Left colon (tissue), 2 donors: ENCODE data around the gene RPUSD2. TPM values are rescaled to one million over a fixed set of nuclear protein-coding genes. Genes with fewer than 3 reads are reported as not detected.

Experiments used
- ATAC-seq: fragments of 200-7000 bp; cut with Tn5 transposase; one replicate; pipeline ENCODE4 v1.9.1; 2020; ENCODE audit warnings: mild to moderate bottlenecking, moderate library complexity
- DNase-seq, 2 donors: peaks; one replicate each; pipeline ENCODE4 v3.0.0-alpha.2; 2020
- intact Hi-C, 2 donors: fragments of 100-400 bp; cut with DNase I in 1 of 2; cut with micrococcal nuclease in 1 of 2; formaldehyde crosslinking; loops; one replicate each; pipeline versions ENCODE4 v1.11.2 to v1.14.0; 2022; cut with DNase I, micrococcal nuclease
- long read RNA-seq: library from polyadenylated mRNA; unstranded; transcript quantifications from one replicate; pipeline ENCODE4 v2.0.0, GENCODE V29; 2021
- total RNA-seq, 2 donors: library from RNA; stranded (reverse); fragmentation: NEBNext Ultra II Directional; extraction: Animal tissue kit (Norgen Biotek cat#: 25700); gene quantifications; one replicate each; pipeline ENCODE4 v1.2.1, GENCODE V29; 2021
- donor health status: DM: no; HTN: no; CAD: no.
- donor health status: DM: yes; HTN: yes; CAD: no.

The RPUSD2 gene
- 1 to 10 TPM; 9.0 to 9.9 TPM for total RNA-seq
- long read RNA-seq, transcript RPUSD2-201 (3 exons, 2,358 nt) = major isoform, 28 of 35 reads
- long read RNA-seq, partial matches to known transcripts = 3 of 35 reads
- long read RNA-seq, other reads (novel, unspliced or antisense) = 1 of 35 reads

- DNase-seq (peak; percentile 93 to 95), ATAC-seq (peak; percentile 70)
- intact Hi-C loops = no loop called here
These were observed at the start of gene RPUSD2 for GRCh38 chr15:40569129-40569953. TSS of gene RPUSD2 (plus strand) at chr15:40569299. CDS start at chr15:40569338, 39 bp downstream.

- ATAC-seq (no peak), DNase-seq (no peak)
- intact Hi-C loops = no loop called here
These were observed 45.5 kb upstream of the RPUSD2 start for GRCh38 chr15:40523611-40524010.

- DNase-seq (no peak), ATAC-seq (no peak)
- intact Hi-C loops = no loop called here
These were observed 43.2 kb upstream of the RPUSD2 start for GRCh38 chr15:40525855-40526254.

- ATAC-seq = no peak
- intact Hi-C loops = no loop called here
These were observed 40.3 kb upstream of the RPUSD2 start for GRCh38 chr15:40528801-40529200.

GRCh38 chr15:40533763-40534364 lies 35.2 kb upstream of the RPUSD2 start:
- intact Hi-C loops = no loop called here
- no peak for ATAC-seq
- no peak for DNase-seq

More at GRCh38 chr15:40528801-40529200, 40.3 kb upstream of the RPUSD2 start:
- DNase-seq = no peak

- DNase-seq (no peak), ATAC-seq (no peak)
- intact Hi-C loops = no loop called here
These were observed 34.7 kb upstream of the RPUSD2 start for GRCh38 chr15:40534371-40534770.

- no peak for ATAC-seq
- no peak for DNase-seq
- intact Hi-C loops = no loop called here
These were observed 32.6 kb upstream of the RPUSD2 start for GRCh38 chr15:40536501-40536900.

GRCh38 chr15:40538976-40539375 lies 30.1 kb upstream of the RPUSD2 start:
- ATAC-seq = no peak
- intact Hi-C loops = no loop called here
- DNase-seq = no peak

GRCh38 chr15:40543082-40543481 lies 26.0 kb upstream of the RPUSD2 start:
- DNase-seq (no peak), ATAC-seq (peak; percentile 77)
- intact Hi-C loops = no loop called here

- DNase-seq (no peak), ATAC-seq (peak; percentile 67)
- intact Hi-C loops = no loop called here
These were observed 25.3 kb upstream of the RPUSD2 start for GRCh38 chr15:40543631-40544294.

GRCh38 chr15:40545457-40545856 lies 23.6 kb upstream of the RPUSD2 start:
- intact Hi-C loops = no loop called here
- ATAC-seq (no peak), DNase-seq (no peak)

- no peak for DNase-seq
- intact Hi-C loops = no loop called here
- no peak for ATAC-seq
These were observed 20.5 kb upstream of the RPUSD2 start for GRCh38 chr15:40548610-40549009.

GRCh38 chr15:40549894-40550293 lies 19.2 kb upstream of the RPUSD2 start:
- intact Hi-C loops = no loop called here
- peak; percentile 75 for ATAC-seq
- peak in 1 of 2 donors; percentile 30 for DNase-seq

GRCh38 chr15:40550341-40551037 lies 18.6 kb upstream of the RPUSD2 start:
- ATAC-seq (peak; percentile 61), DNase-seq (no peak)
- intact Hi-C loops = no loop called here

GRCh38 chr15:40554161-40554525 lies 15.0 kb upstream of the RPUSD2 start:
- ATAC-seq (no peak), DNase-seq (no peak)
- intact Hi-C loops = no loop called here

GRCh38 chr15:40555876-40556275 lies 13.2 kb upstream of the RPUSD2 start:
- no peak for DNase-seq
- intact Hi-C loops = no loop called here
- no peak for ATAC-seq

GRCh38 chr15:40558952-40559742 lies 10.0 kb upstream of the RPUSD2 start:
- ATAC-seq = no peak
- no peak for DNase-seq
- intact Hi-C loops = no loop called here

- DNase-seq (no peak), ATAC-seq (no peak)
- intact Hi-C loops = no loop called here
These were observed 6.4 kb upstream of the RPUSD2 start for GRCh38 chr15:40562691-40563090.
